LNCaP clone FGC (cell line): ENCODE results near the gene ABCA2.

Experiments used
- DNase-seq: peaks from one replicate; pipeline ENCODE4 v3.0.0-alpha.2; 2011; ENCODE audit warnings: low read depth
- H3K4me3 ChIP-seq: 2 replicates; pipeline ENCODE4 v1.5.1; 2011; ENCODE audit warnings: mild to moderate bottlenecking, low read depth, low read length, control low read depth
- CTCF ChIP-seq: IDR thresholded peaks from 2 replicates; pipeline ENCODE4 v1.5.1; 2012; ENCODE audit warnings: mild to moderate bottlenecking; ENCODE audit not compliant: control insufficient read depth, insufficient read depth; ENCODE audit errors: extremely low read depth

Gene ABCA2

GRCh38 chr9:136990242-136990911 is 37.7 kb downstream of the ABCA2 start:
- no peak for DNase-seq
- no peak overlapping the region for H3K4me3 ChIP-seq
- no peak for TF ChIP-seq CTCF

- TF ChIP-seq CTCF: no peak
These were observed 39.2 kb downstream of the ABCA2 start for GRCh38 chr9:136988872-136989271.

GRCh38 chr9:136985853-136986252 is 42.2 kb downstream of the ABCA2 start:
- DNase-seq: no peak
- no peak for TF ChIP-seq CTCF
- H3K4me3 ChIP-seq: no peak overlapping the region

More at GRCh38 chr9:136988872-136989271, 39.2 kb downstream of the ABCA2 start:
- no peak overlapping the region for H3K4me3 ChIP-seq
- DNase-seq: no peak

- no peak for TF ChIP-seq CTCF
- H3K4me3 ChIP-seq: no peak overlapping the region
- DNase-seq: no peak
These were observed 42.9 kb downstream of the ABCA2 start for GRCh38 chr9:136985027-136985602.

GRCh38 chr9:136984464-136985026 is 43.5 kb downstream of the ABCA2 start:
- no peak for DNase-seq
- TF ChIP-seq CTCF: no peak
- H3K4me3 ChIP-seq: no peak overlapping the region

- DNase-seq: no peak
- TF ChIP-seq CTCF: no peak
- no peak overlapping the region for H3K4me3 ChIP-seq
These were observed 44.3 kb downstream of the ABCA2 start for GRCh38 chr9:136983656-136984314.
